Lower lobe of right lung (tissue), 2 donors: Measurements from ENCODE around the gene AP5Z1. TPM values are rescaled to one million over a fixed set of nuclear protein-coding genes. Genes with fewer than 3 reads are reported as not detected.

Source experiments
- ATAC-seq, 2 donors: fragments of 200-7000 bp; cut with Tn5 transposase; one replicate each; pipeline ENCODE4 v1.9.1; 2020 to 2022; ENCODE audit warnings: mild to moderate bottlenecking in 2 of 2, moderate library complexity in 2 of 2
- DNase-seq: peaks from one replicate; pipeline ENCODE4 v3.0.0-alpha.2; 2020
- H3K27ac ChIP-seq: fragments of 200-600 bp; one replicate; pipeline ENCODE4 v1.8.0; 2022
- H3K27me3 ChIP-seq: fragments of 200-600 bp; one replicate; pipeline ENCODE4 v1.8.0; 2022; ENCODE audit warnings: low read depth
- H3K36me3 ChIP-seq: fragments of 200-600 bp; one replicate; pipeline ENCODE4 v1.8.0; 2022; ENCODE audit warnings: mild to moderate bottlenecking
- H3K4me1 ChIP-seq: fragments of 200-600 bp; one replicate; pipeline ENCODE4 v1.8.0; 2022
- H3K4me3 ChIP-seq: fragments of 200-600 bp; one replicate; pipeline ENCODE4 v1.8.0; 2022; ENCODE audit warnings: mild to moderate bottlenecking
- H3K9me3 ChIP-seq: fragments of 200-600 bp; one replicate; pipeline ENCODE4 v1.8.0; 2022
- CTCF ChIP-seq: fragments of 200-600 bp; IDR thresholded peaks from one replicate; pipeline ENCODE4 v1.8.0; 2022; ENCODE audit warnings: antibody characterized with exemption, mild to moderate bottlenecking
- intact Hi-C: fragments of 100-400 bp; cut with DNase I; formaldehyde crosslinking; loops from one replicate; pipeline ENCODE4 v1.11.0; 2022
- total RNA-seq: library from RNA; stranded (reverse); fragmentation: NEBNext Ultra II Directional; extraction: Animal tissue kit (Norgen Biotek cat#: 25700); gene quantifications from one replicate; pipeline ENCODE4 v1.2.1, GENCODE V29; 2021
- donor health status: DM: no; HTN: yes; CAD: no; lungs with severe emphysema.

The AP5Z1 gene
- total RNA-seq, 1 donor from 2014 or later = 50.4 TPM

GRCh38 chr7:4747746-4748145, 27.7 kb upstream of the AP5Z1 start:
- no peak for TF ChIP-seq CTCF
- ATAC-seq (no peak), DNase-seq (no peak)
- H3K4me1 ChIP-seq = peaks cover 59% of the 10 kb centered on the region
- no peak overlapping the region for H3K4me3 ChIP-seq
- H3K27me3 ChIP-seq = no peaks in the 10 kb centered on the region
- peaks cover 28% of the 10 kb centered on the region for H3K36me3 ChIP-seq
- H3K9me3 ChIP-seq = no peaks in the 10 kb centered on the region
- H3K27ac ChIP-seq = peak overlapping the region; percentile 96
- intact Hi-C loops = no loop called here

GRCh38 chr7:4748231-4748681, 27.2 kb upstream of the AP5Z1 start:
- Histone ChIP-seq H3K4me1 (peaks cover 54% of the 10 kb centered on the region), H3K4me3 (no peak overlapping the region), H3K9me3 (no peaks in the 10 kb centered on the region), H3K27ac (peak overlapping the region; percentile 96), H3K27me3 (no peaks in the 10 kb centered on the region), H3K36me3 (peaks cover 26% of the 10 kb centered on the region)
- DNase-seq (no peak), ATAC-seq (no peak)
- intact Hi-C loops = no loop called here
- no peak for TF ChIP-seq CTCF

DNA sequence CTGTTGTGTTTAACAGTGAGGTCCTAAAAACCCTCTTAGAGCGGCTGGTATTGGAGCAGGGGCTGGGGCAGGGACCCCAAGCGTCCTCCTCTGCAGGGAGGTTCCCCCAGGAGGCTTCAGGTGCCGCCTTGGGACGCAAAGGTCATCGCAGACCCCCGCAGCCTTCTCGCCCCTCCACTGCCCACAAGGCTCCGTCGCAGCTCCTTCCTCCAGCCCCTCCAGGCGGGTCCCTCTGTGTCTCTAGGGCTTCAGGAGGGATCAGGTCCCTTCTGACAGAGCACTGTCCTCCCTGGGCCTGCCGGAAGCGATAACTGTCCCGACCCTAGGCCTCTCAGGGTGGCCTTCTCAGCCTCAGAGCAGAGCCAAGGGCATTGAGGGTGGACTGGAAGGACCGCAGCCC, 26.1 kb upstream of the AP5Z1 start:
- no peak for TF ChIP-seq CTCF
- no peak for DNase-seq
- intact Hi-C loops = no loop called here

GRCh38 chr7:4749798-4750197, 25.6 kb upstream of the AP5Z1 start:
- intact Hi-C loops = no loop called here
- H3K27me3 ChIP-seq = no peaks in the 10 kb centered on the region
- DNase-seq = no peak
- no peaks in the 10 kb centered on the region for H3K9me3 ChIP-seq
- peak overlapping the region; percentile 96 for H3K27ac ChIP-seq
- ATAC-seq = no peak
- H3K36me3 ChIP-seq = peaks cover 34% of the 10 kb centered on the region
- no peak overlapping the region for H3K4me3 ChIP-seq
- no peak for TF ChIP-seq CTCF
- H3K4me1 ChIP-seq = peaks cover 48% of the 10 kb centered on the region

More for the DNA sequence above, 26.1 kb upstream of the AP5Z1 start:
- peak overlapping the region; percentile 96 for H3K27ac ChIP-seq
- H3K4me3 ChIP-seq = no peak overlapping the region
- ATAC-seq = no peak
- H3K4me1 ChIP-seq = peaks cover 52% of the 10 kb centered on the region
- peaks cover 30% of the 10 kb centered on the region for H3K36me3 ChIP-seq
- H3K27me3 ChIP-seq = no peaks in the 10 kb centered on the region
- no peaks in the 10 kb centered on the region for H3K9me3 ChIP-seq

DNA sequence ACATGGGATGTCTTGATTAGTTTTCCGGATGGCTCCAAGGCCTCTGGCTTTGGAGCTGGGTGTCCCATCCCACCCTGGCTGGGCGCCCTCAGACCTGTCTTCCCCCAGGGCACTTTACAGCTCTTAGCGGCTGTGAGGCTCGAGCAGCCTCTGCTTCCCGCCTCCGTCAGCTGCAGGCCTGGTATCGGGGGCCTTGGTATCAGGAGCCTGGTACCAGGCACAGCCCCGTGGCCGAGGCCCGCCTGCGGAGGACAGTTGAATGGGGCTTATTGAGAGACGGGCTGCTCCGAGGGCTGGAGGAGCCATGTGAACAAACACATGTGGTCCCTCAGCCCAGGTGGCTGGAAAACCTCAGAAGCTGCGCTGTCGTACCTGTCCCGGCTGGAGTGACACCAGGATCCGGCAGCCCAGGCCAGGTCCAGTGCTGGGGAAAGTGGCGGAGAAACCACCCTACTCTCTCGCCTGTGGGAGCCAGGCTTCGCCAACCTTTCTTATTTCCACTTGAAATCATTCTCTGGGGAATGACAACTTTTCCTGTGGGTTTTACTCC, 23.9 kb upstream of the AP5Z1 start:
- no peaks in the 10 kb centered on the region for H3K9me3 ChIP-seq
- TF ChIP-seq CTCF = no peak
- H3K36me3 ChIP-seq = peaks cover 51% of the 10 kb centered on the region
- H3K27me3 ChIP-seq = no peaks in the 10 kb centered on the region
- DNase-seq (no peak), ATAC-seq (no peak)
- no peak overlapping the region for H3K27ac ChIP-seq
- intact Hi-C loops = no loop called here
- H3K4me1 ChIP-seq = peaks cover 38% of the 10 kb centered on the region
- H3K4me3 ChIP-seq = no peak overlapping the region
